ENCODE measurements around the gene HS3ST4. TPM values are rescaled to one million over a fixed set of nuclear protein-coding genes. Genes with fewer than 3 reads are reported as not detected.

HS3ST4 gene
- total RNA-seq, 1 experiment from 2014 or later: not detected

- no peak for DNase-seq (ENCODE audit: low spot score)
Observed at GRCh38 chr16:25823891-25824290, 132.1 kb downstream of the HS3ST4 start.

- DNase-seq (ENCODE audit: low spot score): no peak
Observed at GRCh38 chr16:25827709-25828108, 135.9 kb downstream of the HS3ST4 start.

GRCh38 chr16:25828510-25828909 lies 136.8 kb downstream of the HS3ST4 start:
- DNase-seq (ENCODE audit: low spot score): no peak

GRCh38 chr16:25832291-25832690 lies 140.5 kb downstream of the HS3ST4 start:
- no peak for DNase-seq (ENCODE audit: low spot score)

- DNase-seq (ENCODE audit: low spot score): no peak
Observed at GRCh38 chr16:25834101-25834500, 142.3 kb downstream of the HS3ST4 start.

- DNase-seq (ENCODE audit: low spot score): no peak
Observed at GRCh38 chr16:25835126-25835525, 143.4 kb downstream of the HS3ST4 start.

GRCh38 chr16:25838724-25839186 lies 147.0 kb downstream of the HS3ST4 start:
- peak; percentile 59 for DNase-seq (ENCODE audit: low spot score)

- DNase-seq (ENCODE audit: low spot score): no peak
Observed at GRCh38 chr16:25841761-25842160, 150.0 kb downstream of the HS3ST4 start.

GRCh38 chr16:25845901-25846300 lies 154.1 kb downstream of the HS3ST4 start:
- no peak for DNase-seq (ENCODE audit: low spot score)

GRCh38 chr16:25854141-25854540 lies 162.4 kb downstream of the HS3ST4 start:
- DNase-seq (ENCODE audit: low spot score): no peak

- DNase-seq (ENCODE audit: low spot score): no peak
Observed at GRCh38 chr16:25855063-25855462, 163.3 kb downstream of the HS3ST4 start.

GRCh38 chr16:25855818-25856217 lies 164.1 kb downstream of the HS3ST4 start:
- DNase-seq (ENCODE audit: low spot score): no peak

- DNase-seq (ENCODE audit: low spot score): no peak
Observed at GRCh38 chr16:25859645-25860044, 167.9 kb downstream of the HS3ST4 start.

GRCh38 chr16:25867041-25867440 lies 175.3 kb downstream of the HS3ST4 start:
- DNase-seq (ENCODE audit: low spot score): no peak

GRCh38 chr16:25868106-25868505 lies 176.3 kb downstream of the HS3ST4 start:
- DNase-seq (ENCODE audit: low spot score): no peak

- DNase-seq (ENCODE audit: low spot score): no peak
Observed at GRCh38 chr16:25868706-25869370, 177.1 kb downstream of the HS3ST4 start.

GRCh38 chr16:25872369-25873070 lies 180.8 kb downstream of the HS3ST4 start:
- DNase-seq (ENCODE audit: low spot score): no peak

- no peak for DNase-seq (ENCODE audit: low spot score)
Observed at GRCh38 chr16:25874196-25874595, 182.4 kb downstream of the HS3ST4 start.

GRCh38 chr16:25875956-25876598 lies 184.3 kb downstream of the HS3ST4 start:
- no peak for DNase-seq (ENCODE audit: low spot score)

GRCh38 chr16:25877103-25877502 lies 185.3 kb downstream of the HS3ST4 start:
- no peak for DNase-seq (ENCODE audit: low spot score)

- DNase-seq (ENCODE audit: low spot score): no peak
Observed at GRCh38 chr16:25886598-25886997, 194.8 kb downstream of the HS3ST4 start.

- no peak for DNase-seq (ENCODE audit: low spot score)
Observed at GRCh38 chr16:25888868-25889267, 197.1 kb downstream of the HS3ST4 start.

GRCh38 chr16:25893332-25893731 lies 201.6 kb downstream of the HS3ST4 start:
- DNase-seq (ENCODE audit: low spot score): no peak

All from H4 (cell line).